ENCODE data around the gene CAB39. TPM values are rescaled to one million over a fixed set of nuclear protein-coding genes. Genes with fewer than 3 reads are reported as not detected.

Gene CAB39
- total and polyA plus RNA-seq, 11 donors = 28.6 to 99.2 (median 84.2) TPM

GRCh38 chr2:230754200-230754599, 41.6 kb downstream of the CAB39 start:
- H3K4me1 ChIP-seq = peaks cover 0 to 64% (median 41%) of the 10 kb centered on the region in 12 donors
- ATAC-seq = no peak
- no peak overlapping the region for H3K4me3 ChIP-seq
- no peaks in the 10 kb centered on the region for H3K36me3 ChIP-seq
- intact Hi-C loops (cut with DNase I) = no loop called here
- no peaks in the 10 kb centered on the region for H3K9me3 ChIP-seq
- H3K27me3 ChIP-seq = no peaks in the 10 kb centered on the region
- no peak for TF ChIP-seq CTCF (IDR thresholded peaks at IDR 0.05)
- no peak for TF ChIP-seq POLR2A (IDR thresholded peaks at IDR 0.05)
- no peak for DNase-seq
- no peak overlapping the region for H3K27ac ChIP-seq
- 87 to 95% (median 90%) methylated on average over 4 of the region's 4 CpGs for WGBS, 4 donors

- Histone ChIP-seq H3K27me3 (no peaks in the 10 kb centered on the region), H3K4me1 (peaks cover 0 to 53% (median 36%) of the 10 kb centered on the region in 12 donors), H3K36me3 (peaks cover 0 to 27% (median 22%) of the 10 kb centered on the region in 9 donors), H3K4me3 (no peak overlapping the region), H3K9me3 (no peaks in the 10 kb centered on the region), H3K27ac (peak overlapping the region; percentile 12 to 77 (median 50))
- WGBS, 4 donors = 43 to 55% (median 50%) methylated on average over 2 of the region's 2 CpGs
- TF ChIP-seq CTCF (IDR thresholded peaks at IDR 0.05) (no peak), POLR2A (IDR thresholded peaks at IDR 0.05) (no peak)
- intact Hi-C loops (cut with DNase I) = loop anchor here in 1 of 10 donors (5.0 kb wide), 1 partner anchor 45 kb away; the partner anchor contains the start of gene CAB39
- DNase-seq (no peak), ATAC-seq (peak; percentile 69 to 93 (median 80))
These were observed 44.8 kb downstream of the CAB39 start for GRCh38 chr2:230757476-230757875.

GRCh38 chr2:230758566-230759480, 46.2 kb downstream of the CAB39 start:
- Histone ChIP-seq H3K4me3 (no peak overlapping the region), H3K36me3 (peaks cover 0 to 40% (median 36%) of the 10 kb centered on the region in 9 donors), H3K4me1 (peaks cover 0 to 53% (median 34%) of the 10 kb centered on the region in 12 donors), H3K27me3 (no peaks in the 10 kb centered on the region), H3K27ac (peak overlapping the region in 4 of 12 donors; percentile 46 to 77 (median 74)), H3K9me3 (no peaks in the 10 kb centered on the region)
- peak in 2 of 4 donors; percentile 17 to 53 for ATAC-seq
- DNase-seq = no peak
- WGBS, 4 donors = 81 to 92% (median 89%) methylated on average over 6 of the region's 6 CpGs
- TF ChIP-seq CTCF (IDR thresholded peaks at IDR 0.05) = no peak
- no peak for TF ChIP-seq POLR2A (IDR thresholded peaks at IDR 0.05)
- intact Hi-C loops (cut with DNase I) = loop anchor here in 1 of 10 donors (5.0 kb wide), 1 partner anchor 47 kb away; the partner anchor contains the start of gene CAB39
